ENCODE results near the gene HOOK2.
"Not testable (repeated sequence)": the region's sequence is repeated elsewhere in the genome, so short reads cannot be mapped to it uniquely, and the experiment has no call there.

Gene HOOK2, protein sequence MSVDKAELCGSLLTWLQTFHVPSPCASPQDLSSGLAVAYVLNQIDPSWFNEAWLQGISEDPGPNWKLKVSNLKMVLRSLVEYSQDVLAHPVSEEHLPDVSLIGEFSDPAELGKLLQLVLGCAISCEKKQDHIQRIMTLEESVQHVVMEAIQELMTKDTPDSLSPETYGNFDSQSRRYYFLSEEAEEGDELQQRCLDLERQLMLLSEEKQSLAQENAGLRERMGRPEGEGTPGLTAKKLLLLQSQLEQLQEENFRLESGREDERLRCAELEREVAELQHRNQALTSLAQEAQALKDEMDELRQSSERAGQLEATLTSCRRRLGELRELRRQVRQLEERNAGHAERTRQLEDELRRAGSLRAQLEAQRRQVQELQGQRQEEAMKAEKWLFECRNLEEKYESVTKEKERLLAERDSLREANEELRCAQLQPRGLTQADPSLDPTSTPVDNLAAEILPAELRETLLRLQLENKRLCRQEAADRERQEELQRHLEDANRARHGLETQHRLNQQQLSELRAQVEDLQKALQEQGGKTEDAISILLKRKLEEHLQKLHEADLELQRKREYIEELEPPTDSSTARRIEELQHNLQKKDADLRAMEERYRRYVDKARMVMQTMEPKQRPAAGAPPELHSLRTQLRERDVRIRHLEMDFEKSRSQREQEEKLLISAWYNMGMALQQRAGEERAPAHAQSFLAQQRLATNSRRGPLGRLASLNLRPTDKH

DNA sequence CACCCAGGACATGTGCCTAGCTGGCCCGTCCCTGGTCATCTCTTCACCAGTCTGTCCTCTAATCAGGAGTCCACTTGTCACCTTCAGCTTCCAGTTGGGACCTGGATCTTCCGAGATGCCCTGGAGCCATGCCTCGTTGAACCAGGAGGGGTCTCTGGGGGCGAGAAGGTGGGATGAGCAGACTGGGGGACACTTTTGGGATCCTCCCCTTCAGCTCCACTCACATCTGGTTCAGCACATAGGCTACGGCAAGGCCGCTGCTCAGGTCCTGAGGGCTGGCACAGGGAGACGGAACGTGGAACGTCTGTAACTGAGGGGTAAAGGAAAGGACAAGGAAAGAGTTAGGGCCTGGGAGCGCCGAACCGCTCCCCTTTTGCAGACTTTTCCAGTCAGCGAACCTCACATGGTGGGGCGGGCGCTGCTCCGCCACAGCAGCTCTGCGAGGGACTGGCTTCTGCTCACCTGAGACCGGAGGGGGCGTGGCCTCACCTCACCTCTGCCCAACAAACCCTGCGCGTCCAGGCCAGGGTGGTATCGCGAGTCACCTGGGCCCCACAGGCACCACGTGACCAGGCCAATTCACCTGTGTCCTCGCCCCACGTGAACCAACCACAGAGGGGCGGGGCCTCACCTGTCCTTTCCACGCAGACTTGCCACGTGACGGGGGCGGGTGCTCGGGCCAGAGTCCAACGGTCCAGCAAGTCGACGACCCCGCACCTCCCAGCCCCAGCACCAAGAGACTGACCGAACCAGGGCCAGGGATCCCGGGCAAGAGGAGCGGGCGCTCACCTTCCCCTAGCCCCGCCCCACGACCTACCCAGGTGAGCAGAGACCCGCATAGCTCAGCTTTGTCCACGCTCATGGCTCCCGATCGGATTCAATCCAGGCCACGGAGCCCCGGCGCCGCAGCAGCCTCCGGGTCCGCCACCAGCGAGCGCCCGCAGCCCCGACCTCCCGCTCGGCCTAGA is at the start of gene HOOK2:
TSS of gene HOOK2 (minus strand) at position 965 of the 968 bp plus-strand sequence. CDS start at position 862, 103 bp downstream.
- DNase-seq (ENCODE audit: low read depth) = no peak

DNA sequence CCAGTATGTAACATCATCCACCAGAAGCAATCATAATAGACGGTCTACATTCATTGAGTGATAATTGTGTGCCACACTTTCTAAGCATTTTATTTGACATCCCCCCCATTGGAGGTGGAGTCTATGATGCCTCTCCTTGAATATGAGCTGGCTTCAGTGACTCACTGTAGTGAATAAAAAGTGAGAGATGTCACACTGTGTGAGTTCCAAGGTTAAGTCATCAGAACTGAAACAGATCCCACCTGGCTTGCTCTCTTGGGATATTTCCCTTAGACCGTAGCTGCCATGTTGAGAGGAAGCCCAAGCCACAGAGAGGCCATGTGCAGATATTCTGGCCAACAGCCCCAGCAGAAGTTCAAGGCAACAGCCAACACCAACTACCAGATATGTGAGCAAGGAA is 46.4 kb upstream of the HOOK2 start:
- no peak for DNase-seq (ENCODE audit: low read depth)

DNA sequence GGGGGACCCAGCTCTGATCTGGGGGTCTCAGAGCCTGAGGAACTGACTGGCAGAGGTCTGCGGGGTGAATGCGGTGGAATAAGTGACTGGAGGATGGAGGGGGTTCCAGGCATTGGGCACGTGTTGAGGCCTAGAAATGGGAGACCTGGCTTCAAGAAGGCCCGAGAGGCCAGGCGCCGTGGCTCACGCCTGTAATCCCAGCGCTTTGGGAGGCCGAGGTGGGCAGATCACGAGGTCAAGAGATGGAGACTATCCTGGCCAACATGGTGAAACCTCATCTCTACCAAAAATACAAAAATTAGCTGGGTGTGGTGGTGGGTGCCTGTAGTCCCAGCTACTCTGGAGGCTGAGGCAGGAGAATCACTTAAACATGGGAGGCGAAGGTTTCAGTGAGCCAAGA is 42.5 kb upstream of the HOOK2 start:
- not testable (repeated sequence) for DNase-seq (ENCODE audit: low read depth)

DNA sequence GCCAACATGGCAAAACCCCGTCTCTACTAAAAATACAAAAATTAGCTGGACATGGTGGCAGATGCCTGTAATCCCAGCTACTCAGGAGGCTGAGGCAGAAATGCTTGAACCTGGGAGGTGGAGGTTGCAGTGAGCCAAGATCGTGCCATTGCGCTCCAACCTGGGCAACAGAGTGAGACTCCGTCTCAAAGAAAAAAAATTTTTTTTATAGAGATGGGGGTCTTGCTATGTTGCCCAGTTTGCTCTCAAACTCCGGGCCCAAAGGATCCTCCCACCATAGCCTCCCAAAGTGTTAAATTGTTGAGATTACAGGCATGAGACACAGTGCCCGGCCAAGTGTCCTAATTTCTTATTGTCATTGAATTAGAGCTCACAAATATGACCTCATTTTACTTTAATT is 41.8 kb upstream of the HOOK2 start:
- DNase-seq (ENCODE audit: low read depth) = not testable (repeated sequence)

DNA sequence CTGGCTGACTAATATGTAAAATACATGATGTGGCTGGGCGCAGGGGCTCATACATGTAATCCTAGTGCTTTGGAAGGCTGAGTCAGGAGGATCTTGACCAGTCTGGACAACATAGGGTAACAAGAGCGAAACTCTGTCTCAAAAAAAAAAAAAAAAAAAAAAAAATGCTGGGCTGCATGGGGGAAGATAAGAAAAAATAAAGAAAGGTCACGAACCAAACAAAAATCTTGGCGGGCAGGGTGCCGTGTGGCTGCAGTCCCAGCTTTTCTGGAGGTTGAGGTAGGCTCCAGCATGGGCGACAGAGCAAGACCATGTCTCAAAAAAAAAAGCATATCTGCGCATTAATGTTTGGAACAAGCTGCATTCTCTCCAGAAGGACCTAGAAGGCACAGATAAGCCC is 39.7 kb upstream of the HOOK2 start:
- DNase-seq (ENCODE audit: low read depth) = no peak

DNA sequence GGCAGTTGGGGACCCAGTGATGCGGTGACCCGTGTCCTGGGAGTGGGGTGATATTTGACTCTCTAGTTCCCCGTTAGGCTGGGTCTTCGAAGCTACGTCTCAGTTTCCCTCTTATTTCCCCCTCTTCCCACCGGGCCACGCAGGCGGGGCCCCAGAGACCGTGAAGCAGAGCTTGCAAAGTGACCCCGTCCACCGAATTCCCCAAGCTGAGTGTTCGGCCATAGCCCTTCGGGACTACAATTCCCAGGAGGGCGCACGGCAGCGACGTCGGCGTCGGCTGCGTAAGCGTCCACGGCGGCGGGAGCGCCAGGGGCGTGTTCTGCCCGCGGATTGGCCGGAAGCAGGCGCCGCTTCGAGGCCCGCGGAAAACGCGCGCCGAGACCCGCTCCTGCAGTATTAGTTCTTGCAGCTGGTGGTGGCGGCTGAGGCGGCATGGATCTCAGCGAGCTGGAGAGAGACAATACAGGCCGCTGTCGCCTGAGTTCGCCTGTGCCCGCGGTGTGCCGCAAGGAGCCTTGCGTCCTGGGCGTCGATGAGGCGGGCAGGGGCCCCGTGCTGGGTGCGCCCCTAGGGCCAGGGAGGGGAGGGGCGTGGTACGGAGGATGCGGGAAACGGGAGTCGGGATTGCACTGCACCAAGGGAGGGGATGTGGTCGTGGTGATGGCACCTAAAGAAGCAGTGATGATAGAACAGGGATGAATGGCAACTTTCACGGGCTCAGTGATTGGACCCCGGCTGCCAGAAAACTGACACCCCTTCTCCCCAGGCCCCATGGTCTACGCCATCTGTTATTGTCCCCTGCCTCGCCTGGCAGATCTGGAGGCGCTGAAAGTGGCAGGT is 31.1 kb upstream of the HOOK2 start, which contains the start of gene RNASEH2A:
TSS of gene RNASEH2A (plus strand) at position 343 of the 840 bp plus-strand sequence. CDS start at position 433, 90 bp downstream.
- peak; percentile 87 for DNase-seq (ENCODE audit: low read depth)

DNA sequence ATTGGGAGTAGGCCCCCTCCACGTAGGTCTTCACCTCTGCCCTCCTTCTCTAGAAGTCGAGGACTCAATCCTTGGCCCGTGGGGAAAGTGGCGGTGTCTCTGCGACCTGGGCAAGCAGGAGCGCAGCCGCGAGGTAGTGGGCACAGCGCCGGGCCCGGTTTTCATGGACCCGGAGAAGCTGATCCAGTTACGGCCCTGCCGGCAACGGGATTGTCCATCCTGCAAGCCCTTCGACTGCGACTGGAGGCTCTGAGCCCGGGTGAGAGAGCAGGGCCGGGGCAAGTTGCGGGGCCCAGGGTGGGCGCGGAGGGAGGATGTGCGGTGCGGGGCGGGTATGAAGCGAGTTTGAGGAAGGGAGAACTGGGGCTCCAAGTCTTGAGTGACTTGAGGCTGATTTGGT is 28.7 kb upstream of the HOOK2 start:
- DNase-seq (ENCODE audit: low read depth) = no peak

DNA sequence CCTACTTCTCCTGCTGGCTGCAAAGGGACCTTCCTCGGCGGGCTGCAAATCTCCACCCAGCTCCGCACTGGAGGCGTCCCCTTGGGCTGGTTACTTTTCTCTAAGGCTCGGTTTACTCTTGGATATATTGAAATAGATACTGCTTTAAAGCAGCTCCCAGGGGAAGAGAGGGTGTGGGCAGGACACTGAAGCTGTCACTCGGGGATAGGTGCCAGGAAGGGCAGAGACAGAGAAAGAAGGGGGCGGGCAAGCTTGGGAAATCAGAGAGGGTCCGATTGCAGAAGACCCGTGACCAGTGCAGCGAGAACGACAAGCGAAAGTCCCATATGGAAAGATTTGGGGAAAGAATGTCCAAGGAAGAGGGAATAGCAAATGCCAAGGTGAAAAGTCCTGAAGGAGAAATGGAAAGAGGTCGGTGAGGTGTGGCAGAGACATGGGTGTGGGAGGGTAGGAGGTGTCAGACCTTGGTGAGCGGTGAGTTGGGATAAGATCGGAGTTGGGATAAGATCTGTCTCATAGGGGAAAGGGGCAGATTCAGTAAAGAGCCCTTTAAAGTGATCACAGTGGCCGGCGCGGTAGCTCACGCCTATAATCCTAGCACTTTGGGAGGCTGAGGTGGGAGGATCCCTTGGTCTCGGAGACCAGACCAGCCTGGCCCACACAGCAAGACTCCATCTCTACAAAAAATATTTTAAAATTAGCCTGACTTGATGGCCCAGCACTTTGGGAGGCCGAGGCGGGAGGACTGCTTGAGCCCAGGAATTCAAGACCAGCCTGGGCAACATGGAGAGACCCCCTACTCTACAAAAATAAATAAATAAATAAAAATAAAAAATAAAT is 27.1 kb upstream of the HOOK2 start:
- DNase-seq (ENCODE audit: low read depth) = no peak

DNA sequence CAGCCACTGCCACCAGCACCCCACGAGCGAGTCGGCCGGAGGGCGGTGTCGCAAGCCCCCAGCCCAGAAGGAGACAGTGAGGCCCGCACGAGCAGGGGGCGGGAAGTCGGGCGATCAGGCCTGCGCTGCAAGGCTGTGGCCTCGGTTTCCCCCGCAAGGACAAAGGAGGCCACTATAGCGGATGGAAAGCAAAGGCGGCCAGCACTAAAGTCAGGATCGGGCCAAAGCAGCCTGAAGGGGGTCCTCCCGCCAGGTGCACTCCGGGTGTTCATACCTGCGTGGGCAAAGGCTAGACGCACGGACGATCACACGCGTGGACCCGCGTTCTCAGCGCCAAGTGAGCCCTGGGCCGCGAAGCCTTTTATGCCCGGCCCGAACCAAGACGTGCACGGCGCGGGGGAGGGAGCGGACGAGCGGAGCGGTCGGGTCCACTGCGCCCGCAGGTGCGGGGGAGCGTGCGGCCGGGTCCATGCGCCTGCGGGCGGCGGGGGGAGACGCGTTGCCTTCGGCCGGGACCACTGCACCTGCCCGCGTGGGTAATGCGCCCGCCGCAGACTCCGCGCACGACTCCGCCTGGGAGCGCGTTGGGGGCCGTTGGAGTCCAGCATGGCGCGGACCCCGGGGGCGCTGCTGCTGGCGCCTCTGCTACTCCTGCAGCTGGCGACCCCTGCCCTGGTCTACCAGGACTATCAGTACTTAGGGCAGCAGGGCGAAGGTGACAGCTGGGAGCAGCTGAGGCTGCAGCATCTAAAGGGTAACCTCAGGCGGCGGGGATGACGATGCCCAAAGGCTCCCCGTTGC is 26.3 kb upstream of the HOOK2 start, which contains the start of the genes PRDX2 and THSD8:
TSS of gene PRDX2 (minus strand) at position 335 of the 801 bp plus-strand sequence. CDS start 539 bp downstream, outside the sequence.
TSS of gene THSD8 (plus strand) at position 604 of the 801 bp plus-strand sequence. CDS start at position 607, 3 bp downstream.
- peak; percentile 65 for DNase-seq (ENCODE audit: low read depth)

DNA sequence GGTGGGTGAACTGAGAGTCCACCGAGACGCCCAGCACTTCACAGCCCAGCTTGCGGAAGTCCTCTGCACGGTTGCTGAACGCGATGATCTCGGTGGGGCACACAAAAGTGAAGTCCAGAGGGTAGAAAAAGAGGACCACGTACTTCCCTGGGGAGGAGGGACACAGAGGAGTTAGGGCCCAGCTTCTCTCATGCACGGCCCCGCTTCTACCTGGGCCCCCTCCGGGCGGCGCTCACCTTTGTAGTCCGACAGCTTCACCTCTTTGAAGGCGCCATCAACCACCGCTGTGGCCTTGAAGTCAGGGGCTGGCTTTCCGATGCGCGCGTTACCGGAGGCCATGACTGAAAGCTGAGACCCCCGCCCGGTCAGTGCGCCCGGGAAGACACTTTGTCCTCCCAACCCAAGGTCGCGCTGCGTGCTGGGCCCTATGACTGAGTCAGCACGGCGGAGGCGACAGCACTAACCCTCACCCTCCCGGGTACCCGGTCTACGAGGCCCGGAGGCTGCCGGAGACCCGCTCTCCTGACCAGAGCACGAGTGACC is 25.6 kb upstream of the HOOK2 start:
- DNase-seq (ENCODE audit: low read depth) = no peak

DNA sequence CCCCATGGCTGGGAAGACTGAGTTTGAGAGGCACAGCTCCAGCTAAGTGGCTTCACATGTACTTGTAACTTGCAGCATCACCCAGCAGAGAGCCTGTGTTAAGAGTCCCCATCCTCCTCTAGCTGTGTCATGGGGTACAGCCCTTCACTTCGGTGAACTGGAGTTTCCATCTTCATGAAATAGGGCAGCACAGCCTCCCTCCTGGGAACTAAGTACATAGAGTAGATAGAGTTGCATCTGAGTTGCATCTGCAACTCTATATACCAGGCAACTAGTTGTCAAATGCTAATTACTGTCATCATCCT is 25.1 kb upstream of the HOOK2 start:
- DNase-seq (ENCODE audit: low read depth) = no peak

DNA sequence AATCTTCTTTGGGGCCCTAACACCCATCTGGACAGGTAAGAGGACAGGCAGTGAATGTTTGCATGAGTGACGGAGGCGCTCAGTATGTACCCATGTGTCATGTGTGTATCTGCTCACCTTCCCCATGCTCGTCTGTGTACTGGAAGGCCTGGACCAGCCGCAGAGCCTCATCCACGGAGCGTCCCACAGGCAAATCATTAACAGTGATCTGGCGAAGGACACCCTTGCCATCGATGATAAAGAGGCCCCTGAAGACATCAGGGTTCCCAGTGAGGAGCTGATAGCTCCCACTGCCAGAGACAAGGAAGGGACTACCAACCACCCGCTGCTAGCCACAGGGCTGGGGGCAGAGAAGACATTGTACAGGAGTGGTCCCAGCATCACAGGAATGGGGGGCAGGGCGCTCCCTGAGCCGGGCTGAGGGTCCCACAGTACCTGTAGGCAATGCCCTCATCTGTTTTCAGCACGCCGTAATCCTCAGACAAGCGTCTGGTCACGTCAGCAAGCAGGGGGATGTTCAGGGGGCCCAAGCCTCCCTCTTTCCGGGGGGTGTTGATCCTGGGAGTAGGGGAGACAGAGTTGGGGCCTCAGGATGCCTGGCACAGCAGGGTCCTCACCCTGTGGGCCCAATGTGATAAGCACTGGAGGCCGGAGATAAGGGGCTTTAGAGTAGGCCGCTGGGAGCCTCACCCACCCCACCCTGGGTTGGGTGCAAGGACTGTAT is 24.6 kb upstream of the HOOK2 start:
- no peak for DNase-seq (ENCODE audit: low read depth)

DNA sequence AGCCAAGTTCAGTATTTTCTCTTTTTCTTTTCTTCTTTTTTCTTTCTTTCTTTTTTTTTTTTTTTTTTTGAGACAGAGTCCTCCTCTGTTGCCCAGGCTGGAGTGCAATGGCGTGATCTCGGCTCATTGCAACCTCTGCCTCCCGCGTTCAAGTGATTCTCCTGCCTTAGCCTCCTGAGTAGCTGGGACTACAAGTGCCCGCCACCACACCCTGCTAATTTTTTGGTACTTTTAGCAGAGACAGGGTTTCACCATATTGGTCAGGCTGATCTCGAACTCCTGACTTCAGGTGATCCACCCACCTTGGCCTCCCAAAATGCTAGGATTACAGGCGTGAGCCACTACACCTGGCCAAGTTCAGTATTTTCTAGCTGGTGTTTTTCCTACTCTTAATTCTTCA is 22.3 kb upstream of the HOOK2 start:
- DNase-seq (ENCODE audit: low read depth) = not testable (repeated sequence)

DNA sequence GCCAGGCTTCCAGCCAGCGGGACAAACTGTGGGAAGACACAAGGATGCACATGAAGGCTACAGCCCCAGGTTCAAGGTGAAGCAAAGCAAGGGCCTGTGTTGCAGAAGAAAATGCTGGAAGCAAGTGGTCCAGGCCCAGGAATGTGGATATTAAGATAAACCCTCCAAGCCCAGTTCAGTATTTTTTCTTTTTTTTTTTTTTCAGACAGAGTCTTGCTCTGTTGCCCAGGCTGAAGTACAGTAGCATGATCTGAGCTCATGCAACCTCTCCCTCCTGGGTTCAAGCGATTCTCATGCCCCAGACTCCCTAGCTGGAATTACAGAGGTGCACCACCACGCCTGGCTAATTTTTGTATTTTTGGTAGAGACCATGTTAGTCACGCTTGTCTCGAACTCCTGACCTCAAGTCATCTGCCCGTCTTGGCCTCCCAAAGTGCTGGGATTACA is 21.8 kb upstream of the HOOK2 start:
- no peak for DNase-seq (ENCODE audit: low read depth)

DNA sequence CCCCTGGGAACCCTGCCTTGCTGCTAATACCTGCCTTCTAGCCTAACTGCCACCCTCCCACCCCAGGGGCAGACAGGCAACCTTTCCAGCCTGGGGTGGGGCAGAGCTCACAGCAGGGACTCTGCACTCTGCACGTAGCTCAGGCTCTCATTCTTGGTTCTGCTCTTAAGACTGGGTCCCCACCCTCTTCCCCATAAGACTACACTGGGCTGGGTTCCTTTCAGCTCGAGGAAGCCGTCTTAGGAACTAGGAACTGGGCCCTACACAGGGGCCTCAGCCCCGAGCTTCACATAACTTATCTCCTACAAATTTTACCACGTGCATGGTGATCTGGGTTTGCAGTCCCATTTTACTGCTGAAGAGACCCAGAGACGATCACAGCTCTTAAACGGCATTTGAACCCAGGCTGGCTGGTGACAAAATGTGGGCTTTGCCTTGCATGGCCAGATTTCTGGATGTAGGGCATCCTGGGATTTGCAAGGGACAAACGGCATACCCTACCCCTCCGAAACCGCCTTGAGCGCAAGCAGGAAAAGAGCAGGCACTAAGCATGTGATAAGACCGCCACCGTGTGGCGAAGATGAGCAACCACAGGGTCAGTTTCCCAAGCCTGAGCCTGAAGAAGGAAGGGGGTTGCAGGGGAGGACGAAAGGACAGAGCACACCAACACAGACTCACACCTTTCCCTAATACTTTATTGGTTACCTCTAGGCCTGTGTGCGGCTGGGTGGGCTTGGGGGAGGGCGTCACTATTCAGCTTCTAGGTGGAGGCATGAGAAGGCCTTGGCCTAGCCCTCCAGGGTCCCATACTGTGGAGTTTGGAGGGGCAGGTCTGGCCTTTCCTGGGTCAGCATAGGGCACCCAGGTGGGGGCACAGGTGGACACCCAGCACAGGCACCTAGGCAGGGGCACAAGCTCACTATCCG is 21.1 kb upstream of the HOOK2 start:
- DNase-seq (ENCODE audit: low read depth) = peak; percentile 70

DNA sequence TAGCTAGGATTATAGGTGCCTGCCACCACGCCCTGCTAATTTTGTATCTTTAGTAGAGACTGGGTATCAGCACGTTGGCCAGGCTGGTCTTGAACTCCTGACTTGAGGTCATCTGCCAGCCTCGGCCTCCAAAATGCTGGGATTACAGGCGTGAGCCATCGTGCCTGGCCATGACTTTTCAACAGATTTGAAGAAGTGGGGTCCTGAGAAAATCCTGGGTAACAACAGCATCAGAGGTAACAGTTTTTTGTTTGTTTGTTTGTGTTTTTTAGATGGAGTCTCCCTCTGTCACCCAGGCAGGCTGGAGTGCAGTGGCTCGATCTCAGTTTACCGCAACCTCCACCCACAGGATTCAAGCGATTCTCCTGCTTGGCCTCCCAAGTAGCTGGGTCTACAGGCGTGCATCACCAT is 19.6 kb upstream of the HOOK2 start:
- no peak for DNase-seq (ENCODE audit: low read depth)
